H1 (cell line): Measurements from ENCODE around the gene CFAP157. TPM values are rescaled to one million over a fixed set of nuclear protein-coding genes. Genes with fewer than 3 reads are reported as not detected.
A peak's percentile ranks its signal among the peaks of the same experiment; 100 is the strongest.

Experiments
- CTCF ChIA-PET: fragments of 300-600 bp; sonication (Branson Sonifier 250); formaldehyde crosslinking; loops from one replicate; lab custom pipeline; 2021; ENCODE audit not compliant: partially characterized antibody; lab: Charles Lee
- POLR2A ChIA-PET: fragments of 300-600 bp; sonication (Branson Sonifier 250); formaldehyde crosslinking; loops from one replicate; lab custom pipeline; 2021; ENCODE audit warnings: inconsistent platforms; ENCODE audit not compliant: partially characterized antibody; lab: Charles Lee
- DNase-seq, 2 experiments: peaks; one replicate each; pipeline versions ENCODE4 v3.0.0 to v3.0.0-alpha.2; 2010 to 2022; ENCODE audit warnings: low spot score in 2 of 2, low read depth in 1 of 2, mixed read lengths in 1 of 2
- FAIRE-seq: peaks from 2 replicates; lab custom pipeline; 2011; peaks lifted over from hg19 to GRCh38; lab: Jason Lieb, UNC
- H2AFZ ChIP-seq: 2 replicates; pipeline ENCODE4 v1.8.1; 2012; ENCODE audit warnings: low read length, inconsistent platforms
- H2AK5ac ChIP-seq: 2 replicates; pipeline ENCODE4 v1.6.1; 2013; ENCODE audit warnings: low read depth, low read length
- H2BK120ac ChIP-seq: replicated peaks from 2 replicates; pipeline ENCODE3; 2013; ENCODE audit warnings: low read depth, low read length, inconsistent platforms
- H2BK12ac ChIP-seq: 2 replicates; pipeline ENCODE4 v1.6.1; 2013; ENCODE audit warnings: low read depth, low read length
- H2BK15ac ChIP-seq: 2 replicates; pipeline ENCODE4 v1.6.1; 2013; ENCODE audit warnings: low read length
- H2BK20ac ChIP-seq: 2 replicates; pipeline ENCODE4 v1.6.1; 2013; ENCODE audit warnings: low read length
- H2BK5ac ChIP-seq: 2 replicates; pipeline ENCODE4 v1.6.1; 2013; ENCODE audit warnings: low read depth, low read length
- H3K14ac ChIP-seq: 2 replicates; pipeline ENCODE4 v1.6.1; 2013; ENCODE audit warnings: inconsistent platforms; ENCODE audit not compliant: insufficient read length
- H3K18ac ChIP-seq: 2 replicates; pipeline ENCODE4 v1.6.1; 2013; ENCODE audit warnings: low read length; ENCODE audit errors: extremely low read depth
- H3K23ac ChIP-seq: 2 replicates; pipeline ENCODE4 v1.6.1; 2013; ENCODE audit warnings: inconsistent platforms; ENCODE audit not compliant: insufficient read length
- H3K23me2 ChIP-seq: 2 replicates; pipeline ENCODE4 v1.6.1; 2013; ENCODE audit warnings: low read depth, low read length
- H3K27ac ChIP-seq: 2 replicates; pipeline ENCODE4 v1.6.1; 2011; ENCODE audit warnings: low read depth, low read length, inconsistent platforms
- H3K27me3 ChIP-seq, 4 experiments: replicated peaks in 1 of 4; 1 replicate in 1 of 4; 2 replicates in 3 of 4; pipeline versions ENCODE4 v1.6.1 to v1.8.1; 2011 to 2013; ENCODE audit warnings: low read length in 3 of 4, mild to moderate bottlenecking in 3 of 4, inconsistent platforms in 2 of 4, mixed read lengths in 2 of 4, moderate library complexity in 1 of 4; ENCODE audit not compliant: control insufficient read depth in 3 of 4, insufficient read depth in 3 of 4; ENCODE audit errors: extremely low read depth in 1 of 4
- H3K36me3 ChIP-seq, 4 experiments: 2 replicates each; pipeline versions ENCODE4 v1.6.1 to v1.8.1; 2011 to 2013; ENCODE audit warnings: mild to moderate bottlenecking in 4 of 4, low read length in 3 of 4, moderate library complexity in 2 of 4, control low read depth in 1 of 4, inconsistent platforms in 1 of 4; ENCODE audit not compliant: insufficient read depth in 4 of 4, control insufficient read depth in 2 of 4
- H3K4ac ChIP-seq: replicated peaks from 2 replicates; pipeline ENCODE3; 2013; ENCODE audit warnings: low read length, low read depth, mixed read lengths, inconsistent platforms; ENCODE audit not compliant: insufficient read length
- H3K4me1 ChIP-seq, 4 experiments: replicated peaks in 1 of 4; 1 replicate in 1 of 4; 2 replicates in 3 of 4; pipeline versions ENCODE4 v1.6.1 to v1.8.1; 2011 to 2013; ENCODE audit warnings: low read length in 3 of 4, inconsistent platforms in 2 of 4, mixed read lengths in 1 of 4; ENCODE audit not compliant: insufficient read depth in 4 of 4, control insufficient read depth in 3 of 4
- H3K4me2 ChIP-seq, 2 experiments: 2 replicates each; pipeline versions ENCODE4 v1.6.1 to v1.8.1; 2011 to 2013; ENCODE audit warnings: low read depth in 2 of 2, low read length in 2 of 2, control low read depth in 1 of 2, inconsistent platforms in 1 of 2, mild to moderate bottlenecking in 1 of 2; ENCODE audit not compliant: insufficient read depth in 1 of 2
- H3K4me3 ChIP-seq, 4 experiments: fragments of 200-600, 300-600 bp in 1 of 4; sonication (generic), shearing (Covaris generic), sonication (Bioruptor Twin) in 1 of 4; 2 replicates each; pipeline versions ENCODE4 v1.5.1 to v1.8.1; 2011 to 2016; ENCODE audit warnings: low read length in 4 of 4, low read depth in 3 of 4, control low read depth in 2 of 4, inconsistent platforms in 2 of 4, mild to moderate bottlenecking in 2 of 4, mixed read lengths in 1 of 4, moderate library complexity in 1 of 4; ENCODE audit not compliant: insufficient read depth in 2 of 4; ENCODE audit errors: extremely low read depth in 1 of 4
- H3K56ac ChIP-seq: replicated peaks from 2 replicates; pipeline ENCODE3; 2013; ENCODE audit warnings: low read depth, mild to moderate bottlenecking, mixed read lengths, low read length, inconsistent platforms; ENCODE audit not compliant: insufficient read length
- H3K79me1 ChIP-seq: 2 replicates; pipeline ENCODE4 v1.6.1; 2013; ENCODE audit warnings: low read depth, low read length, control low read depth
- H3K79me2 ChIP-seq, 2 experiments: 2 replicates each; pipeline versions ENCODE4 v1.6.1 to v1.8.1; 2012 to 2013; ENCODE audit warnings: low read length in 2 of 2, mild to moderate bottlenecking in 2 of 2, inconsistent platforms in 1 of 2; ENCODE audit not compliant: insufficient read depth in 2 of 2, control insufficient read depth in 1 of 2
- H3K9ac ChIP-seq, 4 experiments: replicated peaks in 1 of 4; 1 replicate in 1 of 4; 2 replicates in 3 of 4; pipeline versions ENCODE4 v1.6.1 to v1.8.1; 2011 to 2013; ENCODE audit warnings: low read depth in 3 of 4, low read length in 3 of 4, control low read depth in 2 of 4, mild to moderate bottlenecking in 2 of 4, moderate library complexity in 2 of 4, inconsistent platforms in 1 of 4; ENCODE audit errors: extremely low read depth in 1 of 4
- H3K9me3 ChIP-seq, 2 experiments: 2 replicates each; pipeline versions ENCODE4 v1.6.1 to v1.8.1; 2012 to 2013; ENCODE audit warnings: mild to moderate bottlenecking in 2 of 2, moderate library complexity in 2 of 2, control low read depth in 1 of 2, inconsistent platforms in 1 of 2, low read depth in 1 of 2, low read length in 1 of 2, mixed read lengths in 1 of 2; ENCODE audit not compliant: insufficient read depth in 2 of 2
- H4K20me1 ChIP-seq, 2 experiments: replicated peaks in 1 of 2; 2 replicates each; pipeline versions ENCODE3 to v1.8.1; 2011 to 2013; ENCODE audit warnings: inconsistent platforms in 2 of 2, low read length in 2 of 2, mild to moderate bottlenecking in 1 of 2; ENCODE audit not compliant: insufficient read depth in 2 of 2, control insufficient read depth in 1 of 2
- H4K5ac ChIP-seq: 2 replicates; pipeline ENCODE4 v1.6.1; 2013; ENCODE audit warnings: low read length, low read depth, mixed read lengths, inconsistent platforms; ENCODE audit not compliant: insufficient read length
- H4K8ac ChIP-seq: 2 replicates; pipeline ENCODE4 v1.8.0; 2013; ENCODE audit warnings: mild to moderate bottlenecking, moderate library complexity, low read length, inconsistent platforms; ENCODE audit not compliant: insufficient read depth; ENCODE audit errors: extremely low read depth
- H4K91ac ChIP-seq: replicated peaks from 2 replicates; pipeline ENCODE3; 2013; ENCODE audit warnings: low read length, mixed read lengths, inconsistent platforms; ENCODE audit not compliant: insufficient read length
- CHD2 ChIP-seq: IDR thresholded peaks from 2 replicates; pipeline ENCODE4 v1.6.1; 2012; ENCODE audit warnings: low read length, improper control_type of control experiment
- EZH2 ChIP-seq: fragments of 200-600 bp; sonication (generic); IDR thresholded peaks from 2 replicates; pipeline ENCODE4 v1.7.1; 2012; ENCODE audit warnings: low read depth, mild to moderate bottlenecking, moderate library complexity, low read length, inconsistent platforms; ENCODE audit not compliant: severe bottlenecking
- GABPA ChIP-seq: IDR thresholded peaks from 2 replicates; pipeline ENCODE4 v1.6.1; 2011; ENCODE audit warnings: mild to moderate bottlenecking, low read length, moderate library complexity, borderline replicate concordance; ENCODE audit not compliant: insufficient read depth
- GTF2F1 ChIP-seq: IDR thresholded peaks from 2 replicates; pipeline ENCODE4 v1.6.1; 2012; ENCODE audit warnings: low read depth, low read length, improper control_type of control experiment, borderline replicate concordance
- JUND ChIP-seq: IDR thresholded peaks from 2 replicates; pipeline ENCODE4 v1.6.1; 2011; ENCODE audit warnings: mild to moderate bottlenecking, improper control_type of control experiment, low read length
- PHF8 ChIP-seq: fragments of 200-600 bp; sonication (generic); conservative IDR thresholded peaks from 2 replicates; pipeline ENCODE4 v1.7.1; 2012; ENCODE audit warnings: low read depth, mild to moderate bottlenecking, inconsistent platforms, low read length, moderate library complexity
- POLR2AphosphoS5 ChIP-seq: IDR thresholded peaks from 2 replicates; pipeline ENCODE4 v1.6.1; 2011; ENCODE audit warnings: low read depth, low read length
- POU5F1 ChIP-seq: IDR thresholded peaks from 2 replicates; pipeline ENCODE4 v1.6.1; 2011; ENCODE audit warnings: low read depth, mild to moderate bottlenecking, low read length, moderate library complexity
- RXRA ChIP-seq: IDR thresholded peaks from 2 replicates; pipeline ENCODE4 v1.6.1; 2011; ENCODE audit warnings: low read depth, mild to moderate bottlenecking, low read length, moderate library complexity; ENCODE audit not compliant: insufficient read depth
- SIX5 ChIP-seq: IDR thresholded peaks from 2 replicates; pipeline ENCODE4 v1.6.1; 2011; ENCODE audit warnings: mild to moderate bottlenecking, low read depth, low read length
- WGBS, 2 experiments: shearing (Covaris generic) in 1 of 2; methylation state at CpG; one replicate each; pipeline versions ENCODE4 v1.1.6 to v1.1.7; 2013 to 2015; ENCODE audit warnings: low lambda C conversion rate in 2 of 2, mixed read lengths in 2 of 2, inconsistent platforms in 1 of 2, low coverage in 1 of 2, missing lambda C conversion rate in 1 of 2; ENCODE audit not compliant: insufficient replicate concordance in 2 of 2, insufficient coverage in 1 of 2, insufficient read length in 1 of 2; ENCODE audit errors: extremely low coverage in 1 of 2, missing lambda C conversion rate in 1 of 2; 5-methylcytosine and 5-hydroxymethylcytosine counted together
- polyA plus RNA-seq, 7 experiments: library from polyadenylated mRNA; depleted of rRNA in 3 of 7; stranded (reverse) in 5 of 7; unstranded in 2 of 7; fragments of >200 nt in 5 of 7; fragments of 200-250 nt in 2 of 7; gene quantifications; 1 replicate in 5 of 7; 2 replicates in 1 of 7; 4 replicates in 1 of 7; pipeline versions ENCODE4 v1.2.1 to v1.2.3, GENCODE V29; 2011 to 2013; ENCODE audit warnings: missing spikeins in 2 of 7, mixed read lengths in 2 of 7
- total RNA-seq: library from RNA; stranded (reverse); fragmentation: NEBNext Ultra II Directional; extraction: Animal tissue kit (Norgen Biotek cat#: 25700); gene quantifications from 2 replicates; pipeline ENCODE4 v1.2.1, GENCODE V29; 2021
- TF ChIP-seq, protein P1 (sequence below): IDR thresholded peaks from 2 replicates; pipeline ENCODE4 v1.6.1; 2012; ENCODE audit warnings: inconsistent platforms
- TF ChIP-seq, protein P2 (sequence below): IDR thresholded peaks from 2 replicates; pipeline ENCODE4 v1.6.1; 2011; ENCODE audit warnings: low read length, improper control_type of control experiment

Gene CFAP157
- total and polyA plus RNA-seq, 2 of the 8 experiments (the other 6 are each of a cell fraction or from before 2014, with no cell fraction given): not detected

- no peak overlapping the region for H2AFZ ChIP-seq
- H3K4me2 ChIP-seq: no peak overlapping the region
- no peak overlapping the region for H2BK15ac ChIP-seq
- H3K56ac ChIP-seq: no peak overlapping the region
- ChIA-PET CTCF (interaction anchor here (1.2 to 3.9 kb wide), 9 partner anchors 9 to 209 kb away, joined by 3 to 23 read pairs (median 4); partner anchors contain the start of gene TOR2A), POLR2A (interaction anchor here (0.7 to 2.6 kb wide), 6 partner anchors 9 to 262 kb away, joined by 3 to 7 read pairs (median 4); partner anchors contain the start of genes LRSAM1 and RPL12)
- no peak overlapping the region for H3K14ac ChIP-seq
- no peaks in the 10 kb centered on the region for H3K9me3 ChIP-seq
- 0 out of 7 replicates have a peak, but pooled peaks cover 0 to 2% (median 0%) of the 10 kb centered on the region in 4 experiments for H3K27me3 ChIP-seq
- H3K36me3 ChIP-seq: no peaks in the 10 kb centered on the region
- no peak overlapping the region for H2BK120ac ChIP-seq
- H3K4ac ChIP-seq: no peak overlapping the region
- H3K79me2 ChIP-seq: no peaks in the 10 kb centered on the region
- H3K9ac ChIP-seq: no peak overlapping the region
- no peak overlapping the region for H4K91ac ChIP-seq
- H3K4me1 ChIP-seq: peaks cover 0 to 28% (median 20%) of the 10 kb centered on the region in 4 experiments; a peak in 6 of 7 replicates
- no peak overlapping the region for H3K27ac ChIP-seq
- H3K4me3 ChIP-seq: no peak overlapping the region
- H3K23me2 ChIP-seq: peaks cover 10% of the 10 kb centered on the region; the same call in 1 of the 2 replicates
- peak overlapping the region; percentile 62 for H2BK5ac ChIP-seq
- no peak overlapping the region; the same call in 1 of the 2 replicates for H2AK5ac ChIP-seq
- H3K23ac ChIP-seq: no peak overlapping the region
- no peaks in the 10 kb centered on the region; the same call in 1 of the 2 replicates for H3K79me1 ChIP-seq
- H2BK12ac ChIP-seq: peak overlapping the region; percentile 10; the same call in 1 of the 2 replicates
- no peak overlapping the region for H4K5ac ChIP-seq
- peaks cover 0 to 3% of the 10 kb centered on the region in 2 experiments for H4K20me1 ChIP-seq
- H3K18ac ChIP-seq: no peak overlapping the region
- H2BK20ac ChIP-seq: no peak overlapping the region
- H4K8ac ChIP-seq: no peak overlapping the region
- FAIRE-seq (no peak), DNase-seq (no peak)
- 90% methylated on average over 10 of the region's 10 CpGs; no CpG with 5 or more reads in 1 of the 2 experiments for WGBS, 2 experiments
- TF ChIP-seq GABPA (no peak), POLR2AphosphoS5 (no peak), GTF2F1 (no peak), POU5F1 (no peak), CHD2 (no peak), RXRA (no peak), EZH2 (no peak), SIX5 (no peak), PHF8 (no peak), JUND (no peak)
- TF ChIP-seq, protein P1, sequence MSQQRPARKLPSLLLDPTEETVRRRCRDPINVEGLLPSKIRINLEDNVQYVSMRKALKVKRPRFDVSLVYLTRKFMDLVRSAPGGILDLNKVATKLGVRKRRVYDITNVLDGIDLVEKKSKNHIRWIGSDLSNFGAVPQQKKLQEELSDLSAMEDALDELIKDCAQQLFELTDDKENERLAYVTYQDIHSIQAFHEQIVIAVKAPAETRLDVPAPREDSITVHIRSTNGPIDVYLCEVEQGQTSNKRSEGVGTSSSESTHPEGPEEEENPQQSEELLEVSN: no peak
- TF ChIP-seq, protein P2, sequence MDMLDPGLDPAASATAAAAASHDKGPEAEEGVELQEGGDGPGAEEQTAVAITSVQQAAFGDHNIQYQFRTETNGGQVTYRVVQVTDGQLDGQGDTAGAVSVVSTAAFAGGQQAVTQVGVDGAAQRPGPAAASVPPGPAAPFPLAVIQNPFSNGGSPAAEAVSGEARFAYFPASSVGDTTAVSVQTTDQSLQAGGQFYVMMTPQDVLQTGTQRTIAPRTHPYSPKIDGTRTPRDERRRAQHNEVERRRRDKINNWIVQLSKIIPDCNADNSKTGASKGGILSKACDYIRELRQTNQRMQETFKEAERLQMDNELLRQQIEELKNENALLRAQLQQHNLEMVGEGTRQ: no peak
Observed at GRCh38 chr9:127712867-127713266, 6.1 kb downstream of the CFAP157 start.
